Activated naive CD8-positive, alpha-beta T cell treated with anti-CD3 and anti-CD28 coated beads, Interleukin-2, amount 50 U/mL, for 24 hours (primary cell): ENCODE measurements around the gene HECW1.

Experiments
- ATAC-seq: fragments of 150-1000 bp; cut with Tn5 transposase; one replicate; pipeline ENCODE4 v1.10.0; 2021
- DNase-seq: peaks from one replicate; pipeline ENCODE4 v3.0.0; 2021
- H3K27ac Mint-ChIP-seq: one replicate; pipeline ENCODE4 v1.8.0; 2021; ENCODE audit warnings: mild to moderate bottlenecking, mixed read lengths
- H3K27me3 Mint-ChIP-seq: one replicate; pipeline ENCODE4 v1.8.0; 2021; ENCODE audit warnings: mixed read lengths
- H3K36me3 Mint-ChIP-seq: one replicate; pipeline ENCODE4 v1.8.0; 2021; ENCODE audit warnings: low read depth, mixed read lengths
- H3K4me1 Mint-ChIP-seq: one replicate; pipeline ENCODE4 v1.8.0; 2021; ENCODE audit warnings: mixed read lengths
- H3K4me3 Mint-ChIP-seq: one replicate; pipeline ENCODE4 v1.8.0; 2021; ENCODE audit warnings: mild to moderate bottlenecking, moderate library complexity, mixed read lengths
- H3K9me3 Mint-ChIP-seq: one replicate; pipeline ENCODE4 v1.8.0; 2021; ENCODE audit warnings: mixed read lengths

HECW1 gene

DNA sequence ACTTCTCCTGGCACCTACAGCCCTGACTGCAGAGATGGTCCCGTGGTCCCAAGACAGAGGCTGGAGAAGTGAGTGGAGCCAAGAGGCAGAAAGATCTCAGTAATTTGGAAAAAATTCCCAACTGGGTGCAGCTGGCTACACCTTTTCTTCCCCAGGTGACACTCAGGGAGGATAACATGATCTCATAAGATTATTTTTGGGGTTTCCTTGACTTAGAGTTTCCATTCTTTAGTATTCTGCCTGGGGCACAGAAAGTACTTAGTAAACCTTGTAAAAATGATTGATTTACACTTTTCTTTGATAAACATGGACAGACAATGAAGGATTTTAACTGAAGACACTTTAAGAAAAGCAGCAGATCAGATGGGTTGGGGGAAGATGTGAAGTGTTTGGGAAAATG, 38.6 kb downstream of the HECW1 start:
- H3K27ac Mint-ChIP-seq: no peak overlapping the region
- H3K9me3 Mint-ChIP-seq: no peaks in the 10 kb centered on the region
- no peaks in the 10 kb centered on the region for H3K36me3 Mint-ChIP-seq
- no peak overlapping the region for H3K4me3 Mint-ChIP-seq
- H3K27me3 Mint-ChIP-seq: peaks cover 12% of the 10 kb centered on the region
- no peaks in the 10 kb centered on the region for H3K4me1 Mint-ChIP-seq
- ATAC-seq: no peak
- no peak for DNase-seq

DNA sequence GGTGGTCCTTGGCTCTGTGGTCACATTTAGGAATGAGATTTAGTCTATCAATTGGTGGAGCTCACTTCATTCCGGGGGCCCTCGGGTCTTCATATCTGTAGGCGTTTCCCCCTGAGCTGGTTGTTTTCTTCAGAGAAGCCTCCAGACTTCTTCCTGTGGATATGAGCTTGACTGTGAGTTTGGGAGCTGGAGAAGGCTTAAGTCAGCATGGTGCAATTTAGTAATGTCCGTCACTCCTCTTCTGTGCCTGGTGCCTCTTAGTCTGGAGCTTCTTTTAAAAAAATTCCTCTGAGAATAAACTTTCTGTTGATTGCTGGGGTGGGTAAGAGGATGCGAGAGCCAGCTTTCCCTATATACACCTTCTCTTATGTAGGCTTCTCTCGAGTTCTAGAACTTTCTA, 40.2 kb downstream of the HECW1 start:
- ATAC-seq (no peak), DNase-seq (no peak)
- Mint-ChIP-seq H3K27ac (no peak overlapping the region), H3K9me3 (no peaks in the 10 kb centered on the region), H3K4me3 (no peak overlapping the region), H3K27me3 (peaks cover 9% of the 10 kb centered on the region), H3K4me1 (no peaks in the 10 kb centered on the region), H3K36me3 (no peaks in the 10 kb centered on the region)

DNA sequence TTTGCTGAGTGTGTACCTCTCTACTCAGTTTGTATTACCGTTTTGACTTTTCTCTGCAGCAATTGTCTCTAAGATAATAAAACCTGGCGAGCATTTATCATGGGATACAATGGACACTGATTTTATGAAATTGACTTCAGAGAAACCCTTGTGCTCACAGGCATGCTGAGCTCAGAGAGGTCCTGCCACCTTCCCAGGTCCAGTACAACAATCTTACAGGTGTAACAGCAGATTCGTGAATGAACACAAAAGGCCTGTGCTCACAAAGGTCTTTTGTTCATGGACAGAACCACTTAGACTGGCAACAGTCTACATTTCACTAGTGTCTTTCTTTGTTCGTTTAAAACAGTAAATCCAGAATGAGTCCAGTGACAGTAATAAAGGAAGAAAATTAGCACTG, 43.2 kb downstream of the HECW1 start:
- ATAC-seq (no peak), DNase-seq (no peak)
- Mint-ChIP-seq H3K9me3 (no peaks in the 10 kb centered on the region), H3K4me1 (no peaks in the 10 kb centered on the region), H3K36me3 (no peaks in the 10 kb centered on the region), H3K27me3 (peaks cover 9% of the 10 kb centered on the region), H3K27ac (no peak overlapping the region), H3K4me3 (no peak overlapping the region)

DNA sequence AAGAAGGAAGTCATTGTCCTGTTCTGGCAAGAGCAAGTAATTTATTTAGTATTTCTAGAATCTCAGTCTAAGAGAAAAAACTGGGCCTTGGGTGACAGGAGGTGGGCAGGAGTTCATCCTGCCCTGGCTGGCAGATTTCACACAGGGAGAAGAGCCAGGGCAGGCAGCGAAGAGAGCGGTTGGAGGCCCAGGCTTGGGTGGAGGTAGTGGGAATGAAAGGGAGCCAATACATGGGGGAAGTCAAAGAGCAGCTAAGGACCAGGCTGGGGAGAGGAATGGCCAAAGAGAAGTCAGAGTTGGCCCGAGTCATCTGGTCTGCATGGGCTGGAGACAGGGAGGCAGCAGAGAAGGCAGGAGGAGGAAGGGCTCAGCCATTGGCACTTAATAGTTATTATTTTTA, 51.4 kb downstream of the HECW1 start:
- no peaks in the 10 kb centered on the region for H3K9me3 Mint-ChIP-seq
- H3K27ac Mint-ChIP-seq: no peak overlapping the region
- DNase-seq: no peak
- H3K4me3 Mint-ChIP-seq: no peak overlapping the region
- H3K36me3 Mint-ChIP-seq: no peaks in the 10 kb centered on the region
- ATAC-seq: no peak
- peaks cover 3% of the 10 kb centered on the region for H3K27me3 Mint-ChIP-seq
- no peaks in the 10 kb centered on the region for H3K4me1 Mint-ChIP-seq

- Mint-ChIP-seq H3K9me3 (no peaks in the 10 kb centered on the region), H3K27ac (no peak overlapping the region)
- no peak for DNase-seq
Measured at GRCh38 chr7:43164757-43165156, 52.3 kb downstream of the HECW1 start.

DNA sequence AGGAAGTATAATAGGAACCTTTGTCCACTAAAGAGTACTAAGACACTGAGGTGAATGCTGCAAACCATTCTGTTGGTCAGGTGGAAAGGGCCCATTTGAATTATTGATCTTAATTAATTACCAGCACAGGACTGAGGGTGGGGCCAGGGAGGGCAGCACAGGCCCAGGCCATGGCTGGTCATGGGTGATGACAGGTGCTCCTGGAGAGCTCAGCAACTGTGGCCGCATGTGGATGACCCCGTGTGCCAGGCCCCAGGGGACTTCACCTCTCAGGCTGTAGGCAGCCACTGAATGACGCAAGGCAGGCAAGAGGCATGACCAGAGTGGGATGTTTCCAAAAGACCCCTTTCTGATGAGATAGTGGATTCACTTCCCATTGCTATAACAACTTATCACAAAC, 54.2 kb downstream of the HECW1 start:
- H3K9me3 Mint-ChIP-seq: no peaks in the 10 kb centered on the region
- ATAC-seq (no peak), DNase-seq (no peak)
- no peak overlapping the region for H3K27ac Mint-ChIP-seq
- H3K4me1 Mint-ChIP-seq: no peaks in the 10 kb centered on the region
- H3K27me3 Mint-ChIP-seq: peaks cover 3% of the 10 kb centered on the region
- H3K4me3 Mint-ChIP-seq: no peak overlapping the region
- H3K36me3 Mint-ChIP-seq: no peaks in the 10 kb centered on the region

More at GRCh38 chr7:43164757-43165156, 52.3 kb downstream of the HECW1 start:
- no peak overlapping the region for H3K4me3 Mint-ChIP-seq
- H3K27me3 Mint-ChIP-seq: peaks cover 4% of the 10 kb centered on the region
- ATAC-seq: peak; percentile 65
- H3K36me3 Mint-ChIP-seq: no peaks in the 10 kb centered on the region
- no peaks in the 10 kb centered on the region for H3K4me1 Mint-ChIP-seq

- ATAC-seq: no peak
- Mint-ChIP-seq H3K27me3 (peaks cover 2% of the 10 kb centered on the region), H3K36me3 (no peaks in the 10 kb centered on the region), H3K4me1 (no peaks in the 10 kb centered on the region), H3K9me3 (no peaks in the 10 kb centered on the region), H3K4me3 (no peak overlapping the region), H3K27ac (no peak overlapping the region)
- no peak for DNase-seq
Measured at GRCh38 chr7:43169076-43169475, 56.6 kb downstream of the HECW1 start.

- no peak for ATAC-seq
- H3K36me3 Mint-ChIP-seq: no peaks in the 10 kb centered on the region
- H3K27me3 Mint-ChIP-seq: peaks cover 2% of the 10 kb centered on the region
- no peak overlapping the region for H3K27ac Mint-ChIP-seq
- H3K4me1 Mint-ChIP-seq: no peaks in the 10 kb centered on the region
- no peak overlapping the region for H3K4me3 Mint-ChIP-seq
- no peaks in the 10 kb centered on the region for H3K9me3 Mint-ChIP-seq
- DNase-seq: no peak
Measured at GRCh38 chr7:43170571-43170970, 58.1 kb downstream of the HECW1 start.

- Mint-ChIP-seq H3K4me3 (no peak overlapping the region), H3K27me3 (no peaks in the 10 kb centered on the region), H3K27ac (no peak overlapping the region), H3K9me3 (no peaks in the 10 kb centered on the region), H3K36me3 (no peaks in the 10 kb centered on the region), H3K4me1 (no peaks in the 10 kb centered on the region)
- ATAC-seq (no peak), DNase-seq (no peak)
Measured at GRCh38 chr7:43175570-43176200, 63.2 kb downstream of the HECW1 start.

GRCh38 chr7:43179393-43179792, 66.9 kb downstream of the HECW1 start:
- H3K9me3 Mint-ChIP-seq: no peaks in the 10 kb centered on the region
- no peak overlapping the region for H3K27ac Mint-ChIP-seq
- no peaks in the 10 kb centered on the region for H3K27me3 Mint-ChIP-seq
- no peaks in the 10 kb centered on the region for H3K4me1 Mint-ChIP-seq
- H3K4me3 Mint-ChIP-seq: no peak overlapping the region
- H3K36me3 Mint-ChIP-seq: no peaks in the 10 kb centered on the region
- DNase-seq: no peak
- no peak for ATAC-seq

GRCh38 chr7:43192806-43193460, 80.5 kb downstream of the HECW1 start:
- no peaks in the 10 kb centered on the region for H3K9me3 Mint-ChIP-seq
- H3K27me3 Mint-ChIP-seq: peaks cover 4% of the 10 kb centered on the region
- H3K36me3 Mint-ChIP-seq: no peaks in the 10 kb centered on the region
- no peak for ATAC-seq
- DNase-seq: no peak
- no peak overlapping the region for H3K27ac Mint-ChIP-seq
- H3K4me1 Mint-ChIP-seq: no peaks in the 10 kb centered on the region
- H3K4me3 Mint-ChIP-seq: no peak overlapping the region

DNA sequence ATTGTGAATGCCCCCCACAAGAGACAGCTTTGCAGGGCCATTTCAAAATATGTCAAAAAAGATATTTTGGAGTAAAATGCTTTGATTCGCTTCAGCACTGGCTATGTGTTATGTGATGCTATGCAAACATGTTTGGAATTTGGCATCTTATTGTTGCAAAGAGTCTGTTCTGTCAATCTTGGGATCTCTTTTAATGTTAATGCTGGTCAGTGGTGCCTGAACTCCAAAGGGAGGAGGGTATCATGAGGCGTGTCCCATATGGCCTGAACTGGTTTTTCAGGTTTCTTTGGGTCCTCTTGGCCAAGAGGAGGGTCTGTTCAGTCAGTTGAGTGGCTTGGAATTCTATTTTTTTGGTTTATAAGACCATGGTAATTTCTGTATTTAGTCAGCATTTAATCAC, 81.4 kb downstream of the HECW1 start:
- H3K4me1 Mint-ChIP-seq: no peaks in the 10 kb centered on the region
- peaks cover under 1% of the 10 kb centered on the region for H3K27me3 Mint-ChIP-seq
- ATAC-seq (no peak), DNase-seq (no peak)
- no peaks in the 10 kb centered on the region for H3K9me3 Mint-ChIP-seq
- no peak overlapping the region for H3K27ac Mint-ChIP-seq
- H3K4me3 Mint-ChIP-seq: no peak overlapping the region
- no peaks in the 10 kb centered on the region for H3K36me3 Mint-ChIP-seq

DNA sequence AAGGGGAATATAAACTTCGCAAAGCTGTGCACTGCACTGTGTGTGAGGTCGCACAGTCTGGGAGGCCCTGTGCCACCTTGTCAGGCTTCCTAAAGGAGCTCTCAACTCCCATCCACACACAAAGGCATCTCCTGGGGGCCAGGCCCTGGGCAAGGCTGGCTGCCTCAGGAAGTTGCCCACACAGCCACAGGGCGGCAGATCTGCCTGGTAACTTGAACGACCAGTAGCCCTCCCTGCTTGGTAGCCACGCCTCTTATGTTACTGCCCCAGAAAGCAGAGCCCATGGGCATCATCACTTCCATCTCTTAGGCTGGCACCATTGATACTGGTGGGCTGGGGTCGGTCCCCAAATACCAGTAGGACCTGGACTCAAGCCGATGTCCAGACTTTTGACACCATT, 82.8 kb downstream of the HECW1 start:
- H3K4me3 Mint-ChIP-seq: no peak overlapping the region
- DNase-seq (no peak), ATAC-seq (no peak)
- H3K4me1 Mint-ChIP-seq: no peaks in the 10 kb centered on the region
- no peaks in the 10 kb centered on the region for H3K36me3 Mint-ChIP-seq
- peaks cover 4% of the 10 kb centered on the region for H3K27me3 Mint-ChIP-seq
- H3K27ac Mint-ChIP-seq: no peak overlapping the region
- H3K9me3 Mint-ChIP-seq: no peaks in the 10 kb centered on the region

DNA sequence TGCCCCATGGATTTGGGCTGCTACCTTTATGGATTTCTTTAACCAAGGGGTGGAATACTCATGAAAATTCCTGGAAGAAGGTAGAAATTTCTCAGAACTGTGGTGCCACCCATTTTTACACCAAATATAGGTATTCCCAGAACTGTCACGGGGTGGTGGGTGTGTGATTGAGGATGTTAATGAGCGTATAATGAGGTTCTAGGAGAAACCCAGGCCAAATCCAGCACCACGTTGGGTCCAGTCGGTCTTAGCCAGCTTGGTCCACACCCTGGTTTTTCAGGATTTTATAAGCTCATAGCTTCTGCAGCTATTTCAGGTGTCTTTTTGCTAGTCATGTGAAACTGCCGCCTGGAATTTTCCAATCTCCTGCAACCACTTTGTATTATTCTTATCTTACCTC, 83.3 kb downstream of the HECW1 start:
- Mint-ChIP-seq H3K4me3 (no peak overlapping the region), H3K27ac (no peak overlapping the region), H3K27me3 (peaks cover 4% of the 10 kb centered on the region), H3K4me1 (no peaks in the 10 kb centered on the region), H3K36me3 (no peaks in the 10 kb centered on the region), H3K9me3 (no peaks in the 10 kb centered on the region)
- ATAC-seq (no peak), DNase-seq (no peak)

DNA sequence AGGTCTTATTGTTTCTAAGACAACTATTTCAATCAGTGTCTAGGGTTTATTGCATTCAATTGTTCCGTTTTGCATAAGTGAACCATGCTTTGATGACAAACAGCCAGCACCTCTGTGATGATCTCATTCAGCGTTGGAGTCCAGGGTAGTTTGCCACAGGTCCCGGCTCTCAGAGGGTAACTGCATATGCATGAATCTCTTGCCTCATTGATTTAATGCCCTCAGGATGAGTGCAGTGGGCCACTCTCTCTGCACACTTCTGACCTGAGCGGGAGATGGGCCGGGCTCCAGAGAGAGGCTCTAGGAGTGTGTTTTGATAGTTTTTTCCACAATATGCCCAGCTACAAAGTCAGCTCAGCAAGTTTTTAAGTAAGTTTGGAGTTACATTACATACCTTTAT, 83.9 kb downstream of the HECW1 start:
- no peak overlapping the region for H3K4me3 Mint-ChIP-seq
- no peak overlapping the region for H3K27ac Mint-ChIP-seq
- no peaks in the 10 kb centered on the region for H3K9me3 Mint-ChIP-seq
- H3K27me3 Mint-ChIP-seq: peaks cover 4% of the 10 kb centered on the region
- no peaks in the 10 kb centered on the region for H3K4me1 Mint-ChIP-seq
- DNase-seq: no peak
- ATAC-seq: no peak
- no peaks in the 10 kb centered on the region for H3K36me3 Mint-ChIP-seq

DNA sequence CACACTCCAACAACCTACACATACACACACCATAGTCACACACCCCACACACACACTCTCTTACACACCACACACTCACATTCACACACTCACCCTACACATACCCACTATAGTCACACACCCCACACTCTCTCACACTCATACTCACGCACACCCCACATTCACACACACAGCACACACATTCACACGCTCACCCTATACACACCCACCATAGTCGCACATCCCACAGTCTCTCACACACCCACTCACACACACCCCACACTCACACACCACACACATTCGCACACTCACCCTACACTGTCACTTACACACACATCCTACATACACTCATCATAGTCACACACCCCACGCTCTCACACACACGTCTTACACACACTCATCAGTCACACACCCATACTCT, 85.6 kb downstream of the HECW1 start:
- Mint-ChIP-seq H3K4me3 (no peak overlapping the region), H3K36me3 (no peaks in the 10 kb centered on the region), H3K27ac (no peak overlapping the region), H3K27me3 (peaks cover 4% of the 10 kb centered on the region), H3K9me3 (no peaks in the 10 kb centered on the region), H3K4me1 (no peaks in the 10 kb centered on the region)
- ATAC-seq (no peak), DNase-seq (no peak)
